Measurements from ENCODE around the gene CACNA1H. TPM values are rescaled to one million over a fixed set of nuclear protein-coding genes. Genes with fewer than 3 reads are reported as not detected.

Gene CACNA1H
- total RNA-seq (0.61 TPM), polyA plus RNA-seq (2.6 TPM)
- long read RNA-seq, donor 1: 0 reads
- long read RNA-seq, donor 2: 0 reads
- long read RNA-seq, donor 3: 0 reads
- long read RNA-seq, donor 4: 0 reads
- long read RNA-seq, donor 5: 0 reads
- long read RNA-seq, donor 6: 0 reads
- long read RNA-seq, donor 7: 0 reads
- long read RNA-seq, donor 8: 0 reads
- long read RNA-seq, donor 9: 0 reads
- long read RNA-seq, donor 10: 0 reads

- DNase-seq (ENCODE audit: low read depth in 6 of 9, low spot score in 9 of 9): peak in 6 of 9 donors; percentile 5 to 51 (median 12)
- Histone ChIP-seq H3K9me3 (ENCODE audit: control insufficient read depth in 2 of 2, insufficient read depth in 1 of 2, low read length in 1 of 2) (peaks cover 0 to 3% of the 10 kb centered on the region in 2 donors), H3K36me3 (ENCODE audit: control insufficient read depth in 2 of 2, insufficient read depth in 2 of 2, low read length in 1 of 2) (no peaks in the 10 kb centered on the region), H3K4me3 (ENCODE audit: low read length in 2 of 2) (peak within 1 kb of the TSS in 1 of 2 donors; percentile 52), H3K4me1 (ENCODE audit: control insufficient read depth in 2 of 2, insufficient read depth in 2 of 2, low read length in 2 of 2) (no peaks in the 10 kb centered on the region), H3K27ac (ENCODE audit: low read depth in 1 of 2, low read length in 1 of 2) (peak within 1 kb of the TSS in 1 of 2 donors; percentile 42), H3K27me3 (ENCODE audit: control insufficient read depth in 2 of 2, insufficient read depth in 1 of 2, low read length in 1 of 2) (peaks cover 42 to 70% of the 10 kb centered on the region in 2 donors)
- 2% methylated on average over 96 of the region's 98 CpGs for whole genome bisulfite sequencing
Measured at GRCh38 chr16:1152651-1153259, at the start of gene CACNA1H. TSS of gene CACNA1H (plus strand) at chr16:1153106. CDS start at chr16:1153738, 632 bp downstream.

GRCh38 chr16:1103636-1103980 is 49.3 kb upstream of the CACNA1H start:
- peaks cover 9 to 74% of the 10 kb centered on the region in 2 donors for H3K27me3 ChIP-seq (ENCODE audit: control insufficient read depth in 2 of 2, insufficient read depth in 1 of 2, low read length in 1 of 2)
- no peak overlapping the region for H3K4me3 ChIP-seq (ENCODE audit: low read length in 2 of 2)
- 30% methylated on average over 11 of the region's 11 CpGs for WGBS
- no peaks in the 10 kb centered on the region for H3K9me3 ChIP-seq (ENCODE audit: control insufficient read depth in 2 of 2, insufficient read depth in 1 of 2, low read length in 1 of 2)
- H3K36me3 ChIP-seq (ENCODE audit: control insufficient read depth in 2 of 2, insufficient read depth in 2 of 2, low read length in 1 of 2): no peaks in the 10 kb centered on the region
- no peaks in the 10 kb centered on the region for H3K4me1 ChIP-seq (ENCODE audit: control insufficient read depth in 2 of 2, insufficient read depth in 2 of 2, low read length in 2 of 2)
- no peak overlapping the region for H3K27ac ChIP-seq (ENCODE audit: low read depth in 1 of 2, low read length in 1 of 2)
- no peak for DNase-seq (ENCODE audit: low read depth in 6 of 9, low spot score in 9 of 9)

GRCh38 chr16:1105888-1106620 is 46.9 kb upstream of the CACNA1H start:
- no peak overlapping the region for H3K4me3 ChIP-seq (ENCODE audit: low read length in 2 of 2)
- 39% methylated on average over 26 of the region's 26 CpGs for WGBS
- no peaks in the 10 kb centered on the region for H3K9me3 ChIP-seq (ENCODE audit: control insufficient read depth in 2 of 2, insufficient read depth in 1 of 2, low read length in 1 of 2)
- H3K27ac ChIP-seq (ENCODE audit: low read depth in 1 of 2, low read length in 1 of 2): no peak overlapping the region
- DNase-seq (ENCODE audit: low read depth in 6 of 9, low spot score in 9 of 9): peak in 2 of 9 donors; percentile 3 to 15
- H3K4me1 ChIP-seq (ENCODE audit: control insufficient read depth in 2 of 2, insufficient read depth in 2 of 2, low read length in 2 of 2): no peaks in the 10 kb centered on the region
- H3K36me3 ChIP-seq (ENCODE audit: control insufficient read depth in 2 of 2, insufficient read depth in 2 of 2, low read length in 1 of 2): no peaks in the 10 kb centered on the region
- peaks cover 6 to 69% of the 10 kb centered on the region in 2 donors for H3K27me3 ChIP-seq (ENCODE audit: control insufficient read depth in 2 of 2, insufficient read depth in 1 of 2, low read length in 1 of 2)

- Histone ChIP-seq H3K36me3 (ENCODE audit: control insufficient read depth in 2 of 2, insufficient read depth in 2 of 2, low read length in 1 of 2) (no peaks in the 10 kb centered on the region), H3K4me3 (ENCODE audit: low read length in 2 of 2) (no peak overlapping the region), H3K9me3 (ENCODE audit: control insufficient read depth in 2 of 2, insufficient read depth in 1 of 2, low read length in 1 of 2) (no peaks in the 10 kb centered on the region), H3K4me1 (ENCODE audit: control insufficient read depth in 2 of 2, insufficient read depth in 2 of 2, low read length in 2 of 2) (no peaks in the 10 kb centered on the region), H3K27ac (ENCODE audit: low read depth in 1 of 2, low read length in 1 of 2) (no peak overlapping the region), H3K27me3 (ENCODE audit: control insufficient read depth in 2 of 2, insufficient read depth in 1 of 2, low read length in 1 of 2) (peaks cover 5 to 63% of the 10 kb centered on the region in 2 donors)
- 87% methylated on average over 16 of the region's 16 CpGs for WGBS
- no peak for DNase-seq (ENCODE audit: low read depth in 6 of 9, low spot score in 9 of 9)
Measured at GRCh38 chr16:1106659-1107058, 46.2 kb upstream of the CACNA1H start.

DNA sequence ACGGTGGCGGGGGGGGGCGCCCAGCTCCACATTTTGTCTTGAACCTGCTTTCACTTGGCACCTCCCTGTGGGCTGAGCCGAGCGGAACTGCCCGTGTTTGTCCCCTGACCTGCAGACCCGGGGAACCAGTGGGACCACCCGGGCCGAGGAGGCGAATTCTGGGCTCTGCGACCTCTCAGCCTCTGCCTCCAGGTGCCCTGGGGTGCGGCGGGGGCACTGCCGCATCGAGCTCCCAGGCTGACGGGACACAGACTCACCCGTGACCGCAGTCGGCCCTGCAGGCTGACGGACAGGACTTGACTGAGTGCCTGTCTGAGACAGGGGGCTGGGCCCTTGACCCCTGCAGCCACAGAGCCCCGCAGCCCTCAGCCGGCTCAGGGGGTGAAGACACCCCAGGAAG is 45.8 kb upstream of the CACNA1H start:
- H3K9me3 ChIP-seq (ENCODE audit: control insufficient read depth in 2 of 2, insufficient read depth in 1 of 2, low read length in 1 of 2): no peaks in the 10 kb centered on the region
- DNase-seq (ENCODE audit: low read depth in 6 of 9, low spot score in 9 of 9): no peak
- peaks cover 4 to 63% of the 10 kb centered on the region in 2 donors for H3K27me3 ChIP-seq (ENCODE audit: control insufficient read depth in 2 of 2, insufficient read depth in 1 of 2, low read length in 1 of 2)
- no peak overlapping the region for H3K4me3 ChIP-seq (ENCODE audit: low read length in 2 of 2)
- 80% methylated on average over 22 of the region's 22 CpGs for WGBS
- no peaks in the 10 kb centered on the region for H3K4me1 ChIP-seq (ENCODE audit: control insufficient read depth in 2 of 2, insufficient read depth in 2 of 2, low read length in 2 of 2)
- H3K36me3 ChIP-seq (ENCODE audit: control insufficient read depth in 2 of 2, insufficient read depth in 2 of 2, low read length in 1 of 2): no peaks in the 10 kb centered on the region
- no peak overlapping the region for H3K27ac ChIP-seq (ENCODE audit: low read depth in 1 of 2, low read length in 1 of 2)

DNA sequence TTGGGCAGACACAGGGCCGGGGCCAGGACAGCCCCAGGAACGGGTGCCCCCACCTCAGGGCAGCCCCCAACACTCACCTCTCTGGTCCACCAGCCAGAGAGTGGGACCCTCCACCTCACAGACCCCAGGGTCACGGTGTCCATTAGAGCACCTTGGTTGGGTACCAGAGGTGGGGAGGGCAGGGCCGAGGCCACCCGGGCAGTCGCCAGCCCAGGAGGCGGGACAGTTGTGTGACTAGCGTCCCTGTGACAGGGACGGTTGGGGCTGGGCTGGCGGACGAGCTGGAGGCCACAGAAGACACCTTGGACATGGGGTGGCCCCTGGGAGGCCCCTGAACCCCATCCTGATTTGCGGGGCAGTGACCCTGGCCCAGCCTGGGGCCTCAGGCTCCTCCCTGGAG is 45.2 kb upstream of the CACNA1H start:
- Histone ChIP-seq H3K9me3 (ENCODE audit: control insufficient read depth in 2 of 2, insufficient read depth in 1 of 2, low read length in 1 of 2) (no peaks in the 10 kb centered on the region), H3K27me3 (ENCODE audit: control insufficient read depth in 2 of 2, insufficient read depth in 1 of 2, low read length in 1 of 2) (peaks cover 4 to 66% of the 10 kb centered on the region in 2 donors), H3K4me3 (ENCODE audit: low read length in 2 of 2) (no peak overlapping the region), H3K36me3 (ENCODE audit: control insufficient read depth in 2 of 2, insufficient read depth in 2 of 2, low read length in 1 of 2) (no peaks in the 10 kb centered on the region), H3K27ac (ENCODE audit: low read depth in 1 of 2, low read length in 1 of 2) (no peak overlapping the region), H3K4me1 (ENCODE audit: control insufficient read depth in 2 of 2, insufficient read depth in 2 of 2, low read length in 2 of 2) (no peaks in the 10 kb centered on the region)
- DNase-seq (ENCODE audit: low read depth in 6 of 9, low spot score in 9 of 9): no peak
- WGBS: 83% methylated on average over 12 of the region's 12 CpGs

DNA sequence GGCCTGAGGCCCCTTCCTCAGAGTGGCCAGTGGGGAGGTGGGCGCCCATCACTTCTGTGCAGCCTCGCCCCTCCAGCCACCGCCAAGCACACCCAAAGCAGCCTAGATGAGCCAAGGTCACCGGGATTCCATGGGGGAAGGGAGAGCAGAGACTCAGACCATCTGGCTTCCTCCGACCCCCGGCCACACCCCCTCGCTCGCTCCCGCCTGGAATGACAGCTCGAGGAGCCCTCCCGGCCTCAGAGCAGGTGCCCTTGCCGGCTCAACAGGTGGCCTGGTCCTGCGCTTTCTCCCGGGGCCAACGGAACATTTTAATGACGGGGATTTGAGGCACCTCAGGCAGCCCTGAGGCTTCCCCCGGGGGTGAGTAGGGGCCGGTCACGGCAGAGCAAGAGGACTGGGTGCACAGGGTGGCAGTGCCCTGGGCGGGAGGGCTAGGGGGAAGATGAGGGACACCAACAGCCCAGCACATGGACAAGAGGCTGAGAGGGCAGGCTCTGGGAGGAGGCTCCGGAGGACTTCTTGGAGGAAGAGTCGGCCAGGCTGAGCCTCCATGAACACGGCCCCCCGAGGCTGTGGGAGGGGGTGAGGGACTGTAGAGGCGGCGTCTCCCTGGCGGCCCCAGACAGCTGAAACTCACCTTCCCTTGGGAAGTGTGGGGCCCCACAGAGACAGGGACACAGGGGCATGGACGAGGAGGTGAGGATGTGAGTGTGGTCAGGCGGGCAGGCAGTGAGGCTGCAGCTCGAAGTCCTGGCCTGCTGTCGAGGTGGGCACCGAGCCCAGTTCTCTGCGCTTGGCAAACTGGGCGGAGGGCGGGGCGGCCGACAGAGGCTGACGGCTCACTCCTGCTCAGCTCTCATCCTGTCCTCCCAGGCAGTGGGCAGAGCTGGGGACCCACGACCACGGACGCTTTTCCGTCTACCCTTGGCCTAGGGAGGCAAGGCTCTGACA is 44.3 kb upstream of the CACNA1H start:
- 59% methylated on average over 42 of the region's 42 CpGs for WGBS
- Histone ChIP-seq H3K9me3 (ENCODE audit: control insufficient read depth in 2 of 2, insufficient read depth in 1 of 2, low read length in 1 of 2) (no peaks in the 10 kb centered on the region), H3K36me3 (ENCODE audit: control insufficient read depth in 2 of 2, insufficient read depth in 2 of 2, low read length in 1 of 2) (no peaks in the 10 kb centered on the region), H3K4me3 (ENCODE audit: low read length in 2 of 2) (no peak overlapping the region), H3K4me1 (ENCODE audit: control insufficient read depth in 2 of 2, insufficient read depth in 2 of 2, low read length in 2 of 2) (no peaks in the 10 kb centered on the region), H3K27ac (ENCODE audit: low read depth in 1 of 2, low read length in 1 of 2) (no peak overlapping the region), H3K27me3 (ENCODE audit: control insufficient read depth in 2 of 2, insufficient read depth in 1 of 2, low read length in 1 of 2) (peaks cover 3 to 63% of the 10 kb centered on the region in 2 donors)
- no peak for DNase-seq (ENCODE audit: low read depth in 6 of 9, low spot score in 9 of 9)

GRCh38 chr16:1109648-1110047 is 43.3 kb upstream of the CACNA1H start:
- WGBS: 51% methylated on average over 19 of the region's 19 CpGs
- peaks cover 0 to 52% of the 10 kb centered on the region in 2 donors for H3K27me3 ChIP-seq (ENCODE audit: control insufficient read depth in 2 of 2, insufficient read depth in 1 of 2, low read length in 1 of 2)

More at GRCh38 chr16:1109648-1110047, 43.3 kb upstream of the CACNA1H start:
- no peaks in the 10 kb centered on the region for H3K4me1 ChIP-seq (ENCODE audit: control insufficient read depth in 2 of 2, insufficient read depth in 2 of 2, low read length in 2 of 2)
- H3K27ac ChIP-seq (ENCODE audit: low read depth in 1 of 2, low read length in 1 of 2): no peak overlapping the region
- H3K36me3 ChIP-seq (ENCODE audit: control insufficient read depth in 2 of 2, insufficient read depth in 2 of 2, low read length in 1 of 2): no peaks in the 10 kb centered on the region
- no peaks in the 10 kb centered on the region for H3K9me3 ChIP-seq (ENCODE audit: control insufficient read depth in 2 of 2, insufficient read depth in 1 of 2, low read length in 1 of 2)
- no peak overlapping the region for H3K4me3 ChIP-seq (ENCODE audit: low read length in 2 of 2)
- no peak for DNase-seq (ENCODE audit: low read depth in 6 of 9, low spot score in 9 of 9)

Measured in thymus (tissue), 14 donors.